PFSK-1 (cell line): ENCODE results near the gene AKR1A1.

Experiments
- FOXP2 ChIP-seq: optimal IDR thresholded peaks from 2 replicates; pipeline ENCODE3; 2011; ENCODE audit warnings: borderline replicate concordance, control low read depth, inconsistent platforms; ENCODE audit not compliant: insufficient read depth; ENCODE audit errors: extremely low read length, extremely low read depth
- POLR2AphosphoS5 ChIP-seq: IDR thresholded peaks from 2 replicates; pipeline ENCODE4 v1.6.1; 2012; ENCODE audit warnings: low read depth, mild to moderate bottlenecking, control low read depth, low read length, moderate library complexity
- REST ChIP-seq, 2 experiments: IDR thresholded peaks; 2 replicates each; pipeline versions ENCODE4 v1.6.1 to v1.8.0; 2011 to 2012; ENCODE audit warnings: low read depth in 2 of 2, low read length in 2 of 2, control low read depth in 1 of 2, inconsistent platforms in 1 of 2, mild to moderate bottlenecking in 1 of 2, moderate library complexity in 1 of 2; ENCODE audit not compliant: insufficient read depth in 1 of 2
- SIN3A ChIP-seq: IDR thresholded peaks from 2 replicates; pipeline ENCODE4 v1.6.1; 2012; ENCODE audit warnings: mild to moderate bottlenecking, low read length, moderate library complexity, borderline replicate concordance; ENCODE audit not compliant: insufficient read depth
- TAF1 ChIP-seq: IDR thresholded peaks from 2 replicates; pipeline ENCODE4 v1.6.1; 2012; ENCODE audit warnings: low read length, control low read depth, borderline replicate concordance; ENCODE audit not compliant: insufficient read depth

Gene AKR1A1

DNA sequence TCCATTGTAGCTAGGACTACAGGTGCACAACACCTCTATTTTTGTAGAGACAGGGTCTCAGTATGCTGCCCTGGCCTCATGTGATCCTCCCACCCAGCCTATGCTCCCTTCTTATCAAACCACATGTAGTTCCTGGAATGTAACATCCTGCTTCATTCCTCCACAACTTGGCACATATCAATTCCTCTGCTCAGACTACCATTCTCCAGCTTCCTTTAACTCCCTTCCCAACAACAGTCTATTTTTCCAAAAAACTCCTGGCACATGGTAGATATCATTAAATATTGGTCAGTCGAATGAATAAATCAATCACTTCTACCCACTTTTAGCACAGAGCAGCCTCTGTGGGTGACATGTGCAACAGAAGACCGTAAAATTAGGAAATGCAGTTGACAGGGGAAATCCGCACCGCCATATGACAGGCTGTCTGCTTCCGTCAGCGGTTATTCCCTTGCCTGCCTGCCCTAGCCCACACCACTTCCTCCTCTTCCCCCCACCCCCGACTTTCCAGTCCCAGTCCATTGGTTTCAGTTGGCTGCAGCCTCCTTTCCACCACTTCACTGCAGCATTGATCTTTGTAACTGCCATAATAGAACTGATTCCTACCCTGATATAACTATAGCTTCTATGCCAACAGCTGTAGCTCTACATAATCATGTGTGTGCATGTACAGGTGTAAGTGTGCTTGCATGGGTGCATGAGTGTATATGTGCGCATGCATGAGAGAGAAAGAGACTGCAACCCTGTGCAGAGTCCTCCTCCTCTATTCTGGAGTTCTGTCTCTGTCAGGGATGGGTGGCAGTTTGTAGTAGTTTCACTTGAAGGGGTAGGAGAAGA is 6.8 kb upstream of the AKR1A1 start:
- TF ChIP-seq FOXP2 (peak; percentile 21), REST (IDR thresholded peaks at IDR 0.05; ENCODE audit: insufficient read depth in 1 of 2, low read depth in 2 of 2, low read length in 2 of 2) (no peak)

DNA sequence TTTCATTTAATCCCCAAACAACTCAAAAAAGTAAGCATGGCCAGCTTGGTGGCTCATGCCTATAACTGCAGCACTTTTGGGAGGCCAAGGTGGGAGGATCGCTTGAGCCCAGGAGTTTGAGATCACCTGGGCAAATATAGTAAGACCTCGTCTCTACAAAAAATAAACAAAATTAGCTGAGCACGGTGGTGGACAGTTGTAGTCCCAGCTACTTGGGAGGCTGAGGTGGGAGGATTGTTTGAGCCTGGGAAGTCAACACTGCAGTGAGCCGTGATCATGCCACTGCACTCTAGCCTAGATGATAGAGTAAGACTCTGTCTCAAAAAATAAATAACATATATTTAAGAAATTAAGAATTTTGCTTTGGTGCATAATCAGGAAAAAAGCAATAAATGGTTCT is 6.1 kb upstream of the AKR1A1 start:
- TF ChIP-seq SIN3A (no peak), REST (IDR thresholded peaks at IDR 0.05; ENCODE audit: insufficient read depth in 1 of 2, low read depth in 2 of 2, low read length in 2 of 2) (no peak)

DNA sequence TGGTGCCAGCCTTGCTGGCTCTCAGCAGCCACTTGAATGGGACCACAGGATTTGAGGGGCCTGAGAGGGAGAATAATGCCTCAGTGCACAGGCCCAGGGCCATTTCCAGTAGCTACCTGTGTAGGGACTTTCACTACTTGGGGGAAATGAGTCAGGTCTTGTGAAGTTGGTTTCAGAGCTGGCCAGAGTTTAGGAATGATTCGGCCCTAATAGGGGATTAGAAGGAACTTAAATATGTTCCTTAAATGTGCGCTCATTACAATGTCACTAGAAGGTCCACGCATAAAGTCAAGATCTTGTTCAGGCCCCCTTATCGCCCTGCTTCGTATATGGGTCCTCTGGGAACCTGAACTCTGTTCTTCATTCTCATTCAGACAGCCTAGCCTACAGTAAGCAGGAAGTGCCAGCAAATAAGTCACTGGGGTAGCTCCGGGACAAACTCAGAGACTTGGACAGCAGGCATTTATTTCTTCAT is 5.6 kb upstream of the AKR1A1 start:
- TF ChIP-seq POLR2AphosphoS5 (no peak), FOXP2 (no peak), SIN3A (no peak), TAF1 (no peak), REST (IDR thresholded peaks at IDR 0.05; ENCODE audit: insufficient read depth in 1 of 2, low read depth in 2 of 2, low read length in 2 of 2) (no peak)

DNA sequence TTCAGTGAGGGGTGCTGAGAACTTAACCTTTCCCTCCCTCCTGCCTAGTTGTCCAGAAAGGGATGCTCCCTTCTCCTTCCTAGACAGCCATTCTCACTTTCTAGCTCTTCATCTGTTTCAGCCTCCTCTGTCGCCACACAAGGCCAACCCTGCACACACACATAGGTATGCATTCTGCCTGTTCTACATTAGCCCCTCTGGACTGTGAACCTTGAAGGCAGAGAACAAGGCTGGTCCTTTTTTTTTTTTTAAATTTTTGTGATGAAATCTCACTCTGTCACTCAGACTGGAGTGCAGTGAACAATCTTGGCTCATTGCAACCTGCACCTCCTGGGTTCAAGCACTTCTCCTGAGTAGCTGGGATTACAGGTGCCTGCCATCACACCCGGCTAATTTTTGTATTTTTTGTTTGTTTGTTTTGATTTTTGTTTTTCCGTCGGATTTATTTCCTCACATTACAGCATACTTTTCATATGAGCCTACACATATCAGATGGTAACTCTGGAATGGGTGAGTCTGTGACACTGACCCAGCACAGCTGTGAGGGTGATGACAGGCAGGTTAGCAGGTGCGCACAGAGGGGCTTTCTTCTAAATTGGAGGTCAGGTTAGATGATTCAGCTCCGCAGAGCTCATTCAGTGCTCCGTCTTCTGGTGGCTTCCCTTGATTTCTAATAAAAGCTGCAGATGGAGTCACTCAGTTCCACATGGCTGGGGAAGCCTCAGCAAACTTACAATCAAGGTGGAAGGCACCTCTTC is 4.9 kb upstream of the AKR1A1 start:
- TF ChIP-seq REST (IDR thresholded peaks at IDR 0.05; ENCODE audit: insufficient read depth in 1 of 2, low read depth in 2 of 2, low read length in 2 of 2) = no peak
- no peak for TF ChIP-seq TAF1

DNA sequence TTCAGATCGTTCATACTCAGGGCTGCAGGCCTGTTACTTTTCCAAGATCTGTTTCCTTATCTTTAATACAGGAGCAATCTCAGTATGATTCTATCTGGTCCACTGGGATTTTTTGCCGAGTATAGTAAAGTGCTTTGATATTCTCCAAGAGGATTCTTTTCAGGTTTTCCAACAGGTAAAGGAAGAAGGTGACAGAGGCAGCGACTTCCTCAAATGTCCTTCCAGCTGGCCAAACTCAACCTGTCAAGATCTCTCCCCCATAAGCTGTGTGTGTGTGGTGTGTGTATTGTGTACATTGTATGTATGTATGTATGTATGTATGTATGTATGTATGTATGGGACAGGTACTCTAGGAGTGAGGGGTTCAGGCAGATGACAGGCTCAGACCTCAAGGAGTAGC is 1.1 kb downstream of the AKR1A1 start:
- TF ChIP-seq REST (IDR thresholded peaks at IDR 0.05; ENCODE audit: insufficient read depth in 1 of 2, low read depth in 2 of 2, low read length in 2 of 2) (no peak), SIN3A (no peak), FOXP2 (no peak), POLR2AphosphoS5 (no peak), TAF1 (no peak)
